H1 (cell line): Measurements from ENCODE around the gene CLDN9. TPM values are rescaled to one million over a fixed set of nuclear protein-coding genes. Genes with fewer than 3 reads are reported as not detected.

ENCODE experiments used
- CTCF ChIA-PET: fragments of 300-600 bp; sonication (Branson Sonifier 250); formaldehyde crosslinking; loops from one replicate; lab custom pipeline; 2021; ENCODE audit not compliant: partially characterized antibody; lab: Charles Lee
- POLR2A ChIA-PET: fragments of 300-600 bp; sonication (Branson Sonifier 250); formaldehyde crosslinking; loops from one replicate; lab custom pipeline; 2021; ENCODE audit warnings: inconsistent platforms; ENCODE audit not compliant: partially characterized antibody; lab: Charles Lee
- DNase-seq, 2 experiments: peaks; one replicate each; pipeline versions ENCODE4 v3.0.0 to v3.0.0-alpha.2; 2010 to 2022; ENCODE audit warnings: low spot score in 2 of 2, low read depth in 1 of 2, mixed read lengths in 1 of 2
- FAIRE-seq: peaks from 2 replicates; lab custom pipeline; 2011; peaks lifted over from hg19 to GRCh38; lab: Jason Lieb, UNC
- H2AFZ ChIP-seq: 2 replicates; pipeline ENCODE4 v1.8.1; 2012; ENCODE audit warnings: low read length, inconsistent platforms
- H2AK5ac ChIP-seq: 2 replicates; pipeline ENCODE4 v1.6.1; 2013; ENCODE audit warnings: low read depth, low read length
- H2BK120ac ChIP-seq: replicated peaks from 2 replicates; pipeline ENCODE3; 2013; ENCODE audit warnings: low read depth, low read length, inconsistent platforms
- H2BK12ac ChIP-seq: 2 replicates; pipeline ENCODE4 v1.6.1; 2013; ENCODE audit warnings: low read depth, low read length
- H2BK15ac ChIP-seq: 2 replicates; pipeline ENCODE4 v1.6.1; 2013; ENCODE audit warnings: low read length
- H2BK20ac ChIP-seq: 2 replicates; pipeline ENCODE4 v1.6.1; 2013; ENCODE audit warnings: low read length
- H2BK5ac ChIP-seq: 2 replicates; pipeline ENCODE4 v1.6.1; 2013; ENCODE audit warnings: low read depth, low read length
- H3K14ac ChIP-seq: 2 replicates; pipeline ENCODE4 v1.6.1; 2013; ENCODE audit warnings: inconsistent platforms; ENCODE audit not compliant: insufficient read length
- H3K18ac ChIP-seq: 2 replicates; pipeline ENCODE4 v1.6.1; 2013; ENCODE audit warnings: low read length; ENCODE audit errors: extremely low read depth
- H3K23ac ChIP-seq: 2 replicates; pipeline ENCODE4 v1.6.1; 2013; ENCODE audit warnings: inconsistent platforms; ENCODE audit not compliant: insufficient read length
- H3K23me2 ChIP-seq: 2 replicates; pipeline ENCODE4 v1.6.1; 2013; ENCODE audit warnings: low read depth, low read length
- H3K27ac ChIP-seq: 2 replicates; pipeline ENCODE4 v1.6.1; 2011; ENCODE audit warnings: low read depth, low read length, inconsistent platforms
- H3K27me3 ChIP-seq, 4 experiments: replicated peaks in 1 of 4; 1 replicate in 1 of 4; 2 replicates in 3 of 4; pipeline versions ENCODE4 v1.6.1 to v1.8.1; 2011 to 2013; ENCODE audit warnings: low read length in 3 of 4, mild to moderate bottlenecking in 3 of 4, inconsistent platforms in 2 of 4, mixed read lengths in 2 of 4, moderate library complexity in 1 of 4; ENCODE audit not compliant: control insufficient read depth in 3 of 4, insufficient read depth in 3 of 4; ENCODE audit errors: extremely low read depth in 1 of 4
- H3K36me3 ChIP-seq, 4 experiments: 2 replicates each; pipeline versions ENCODE4 v1.6.1 to v1.8.1; 2011 to 2013; ENCODE audit warnings: mild to moderate bottlenecking in 4 of 4, low read length in 3 of 4, moderate library complexity in 2 of 4, control low read depth in 1 of 4, inconsistent platforms in 1 of 4; ENCODE audit not compliant: insufficient read depth in 4 of 4, control insufficient read depth in 2 of 4
- H3K4ac ChIP-seq: replicated peaks from 2 replicates; pipeline ENCODE3; 2013; ENCODE audit warnings: low read length, low read depth, mixed read lengths, inconsistent platforms; ENCODE audit not compliant: insufficient read length
- H3K4me1 ChIP-seq, 4 experiments: replicated peaks in 1 of 4; 1 replicate in 1 of 4; 2 replicates in 3 of 4; pipeline versions ENCODE4 v1.6.1 to v1.8.1; 2011 to 2013; ENCODE audit warnings: low read length in 3 of 4, inconsistent platforms in 2 of 4, mixed read lengths in 1 of 4; ENCODE audit not compliant: insufficient read depth in 4 of 4, control insufficient read depth in 3 of 4
- H3K4me2 ChIP-seq, 2 experiments: 2 replicates each; pipeline versions ENCODE4 v1.6.1 to v1.8.1; 2011 to 2013; ENCODE audit warnings: low read depth in 2 of 2, low read length in 2 of 2, control low read depth in 1 of 2, inconsistent platforms in 1 of 2, mild to moderate bottlenecking in 1 of 2; ENCODE audit not compliant: insufficient read depth in 1 of 2
- H3K4me3 ChIP-seq, 4 experiments: fragments of 200-600, 300-600 bp in 1 of 4; sonication (generic), shearing (Covaris generic), sonication (Bioruptor Twin) in 1 of 4; 2 replicates each; pipeline versions ENCODE4 v1.5.1 to v1.8.1; 2011 to 2016; ENCODE audit warnings: low read length in 4 of 4, low read depth in 3 of 4, control low read depth in 2 of 4, inconsistent platforms in 2 of 4, mild to moderate bottlenecking in 2 of 4, mixed read lengths in 1 of 4, moderate library complexity in 1 of 4; ENCODE audit not compliant: insufficient read depth in 2 of 4; ENCODE audit errors: extremely low read depth in 1 of 4
- H3K56ac ChIP-seq: replicated peaks from 2 replicates; pipeline ENCODE3; 2013; ENCODE audit warnings: low read depth, mild to moderate bottlenecking, mixed read lengths, low read length, inconsistent platforms; ENCODE audit not compliant: insufficient read length
- H3K79me1 ChIP-seq: 2 replicates; pipeline ENCODE4 v1.6.1; 2013; ENCODE audit warnings: low read depth, low read length, control low read depth
- H3K79me2 ChIP-seq, 2 experiments: 2 replicates each; pipeline versions ENCODE4 v1.6.1 to v1.8.1; 2012 to 2013; ENCODE audit warnings: low read length in 2 of 2, mild to moderate bottlenecking in 2 of 2, inconsistent platforms in 1 of 2; ENCODE audit not compliant: insufficient read depth in 2 of 2, control insufficient read depth in 1 of 2
- H3K9ac ChIP-seq, 4 experiments: replicated peaks in 1 of 4; 1 replicate in 1 of 4; 2 replicates in 3 of 4; pipeline versions ENCODE4 v1.6.1 to v1.8.1; 2011 to 2013; ENCODE audit warnings: low read depth in 3 of 4, low read length in 3 of 4, control low read depth in 2 of 4, mild to moderate bottlenecking in 2 of 4, moderate library complexity in 2 of 4, inconsistent platforms in 1 of 4; ENCODE audit errors: extremely low read depth in 1 of 4
- H3K9me3 ChIP-seq, 2 experiments: 2 replicates each; pipeline versions ENCODE4 v1.6.1 to v1.8.1; 2012 to 2013; ENCODE audit warnings: mild to moderate bottlenecking in 2 of 2, moderate library complexity in 2 of 2, control low read depth in 1 of 2, inconsistent platforms in 1 of 2, low read depth in 1 of 2, low read length in 1 of 2, mixed read lengths in 1 of 2; ENCODE audit not compliant: insufficient read depth in 2 of 2
- H4K20me1 ChIP-seq, 2 experiments: replicated peaks in 1 of 2; 2 replicates each; pipeline versions ENCODE3 to v1.8.1; 2011 to 2013; ENCODE audit warnings: inconsistent platforms in 2 of 2, low read length in 2 of 2, mild to moderate bottlenecking in 1 of 2; ENCODE audit not compliant: insufficient read depth in 2 of 2, control insufficient read depth in 1 of 2
- H4K5ac ChIP-seq: 2 replicates; pipeline ENCODE4 v1.6.1; 2013; ENCODE audit warnings: low read length, low read depth, mixed read lengths, inconsistent platforms; ENCODE audit not compliant: insufficient read length
- H4K8ac ChIP-seq: 2 replicates; pipeline ENCODE4 v1.8.0; 2013; ENCODE audit warnings: mild to moderate bottlenecking, moderate library complexity, low read length, inconsistent platforms; ENCODE audit not compliant: insufficient read depth; ENCODE audit errors: extremely low read depth
- H4K91ac ChIP-seq: replicated peaks from 2 replicates; pipeline ENCODE3; 2013; ENCODE audit warnings: low read length, mixed read lengths, inconsistent platforms; ENCODE audit not compliant: insufficient read length
- CEBPB ChIP-seq: IDR thresholded peaks from 2 replicates; pipeline ENCODE4 v1.6.1; 2012; ENCODE audit warnings: low read depth, low read length
- CHD1 ChIP-seq: IDR thresholded peaks from 2 replicates; pipeline ENCODE4 v1.6.1; 2012; ENCODE audit warnings: low read depth, low read length, improper control_type of control experiment
- CHD2 ChIP-seq: IDR thresholded peaks from 2 replicates; pipeline ENCODE4 v1.6.1; 2012; ENCODE audit warnings: low read length, improper control_type of control experiment
- CREB1 ChIP-seq: IDR thresholded peaks from 2 replicates; pipeline ENCODE4 v1.6.1; 2012; ENCODE audit warnings: inconsistent platforms
- EZH2 ChIP-seq: fragments of 200-600 bp; sonication (generic); IDR thresholded peaks from 2 replicates; pipeline ENCODE4 v1.7.1; 2012; ENCODE audit warnings: low read depth, mild to moderate bottlenecking, moderate library complexity, low read length, inconsistent platforms; ENCODE audit not compliant: severe bottlenecking
- GABPA ChIP-seq: IDR thresholded peaks from 2 replicates; pipeline ENCODE4 v1.6.1; 2011; ENCODE audit warnings: mild to moderate bottlenecking, low read length, moderate library complexity, borderline replicate concordance; ENCODE audit not compliant: insufficient read depth
- JUN ChIP-seq: IDR thresholded peaks from 2 replicates; pipeline ENCODE4 v1.6.1; 2011; ENCODE audit warnings: low read depth, mild to moderate bottlenecking, improper control_type of control experiment, low read length
- JUND ChIP-seq: IDR thresholded peaks from 2 replicates; pipeline ENCODE4 v1.6.1; 2011; ENCODE audit warnings: mild to moderate bottlenecking, improper control_type of control experiment, low read length
- KDM4A ChIP-seq: IDR thresholded peaks from one replicate; pipeline ENCODE4 v1.7.1; 2012; ENCODE audit warnings: low read depth, mild to moderate bottlenecking, moderate library complexity, low read length, inconsistent platforms; ENCODE audit not compliant: severe bottlenecking
- MAFK ChIP-seq: IDR thresholded peaks from 2 replicates; pipeline ENCODE4 v1.6.1; 2012; ENCODE audit warnings: low read depth, mild to moderate bottlenecking, improper control_type of control experiment, low read length
- NANOG ChIP-seq: IDR thresholded peaks from 2 replicates; pipeline ENCODE4 v1.6.1; 2011; ENCODE audit warnings: low read length, low read depth, mild to moderate bottlenecking, inconsistent platforms; ENCODE audit not compliant: insufficient read depth, poor library complexity, severe bottlenecking
- POU5F1 ChIP-seq: IDR thresholded peaks from 2 replicates; pipeline ENCODE4 v1.6.1; 2011; ENCODE audit warnings: low read depth, mild to moderate bottlenecking, low read length, moderate library complexity
- SIN3A ChIP-seq, 2 experiments: IDR thresholded peaks in 1 of 2; conservative IDR thresholded peaks in 1 of 2; 2 replicates each; pipeline ENCODE4 v1.6.1; 2011 to 2012; ENCODE audit warnings: low read length in 2 of 2, improper control_type of control experiment in 1 of 2, low read depth in 1 of 2, mild to moderate bottlenecking in 1 of 2
- TBP ChIP-seq: IDR thresholded peaks from 2 replicates; pipeline ENCODE4 v1.6.1; 2011; ENCODE audit warnings: low read depth, low read length, improper control_type of control experiment
- WGBS, 2 experiments: shearing (Covaris generic) in 1 of 2; methylation state at CpG; one replicate each; pipeline versions ENCODE4 v1.1.6 to v1.1.7; 2013 to 2015; ENCODE audit warnings: low lambda C conversion rate in 2 of 2, mixed read lengths in 2 of 2, inconsistent platforms in 1 of 2, low coverage in 1 of 2, missing lambda C conversion rate in 1 of 2; ENCODE audit not compliant: insufficient replicate concordance in 2 of 2, insufficient coverage in 1 of 2, insufficient read length in 1 of 2; ENCODE audit errors: extremely low coverage in 1 of 2, missing lambda C conversion rate in 1 of 2; 5-methylcytosine and 5-hydroxymethylcytosine counted together
- polyA plus RNA-seq, 7 experiments: library from polyadenylated mRNA; depleted of rRNA in 3 of 7; stranded (reverse) in 5 of 7; unstranded in 2 of 7; fragments of >200 nt in 5 of 7; fragments of 200-250 nt in 2 of 7; gene quantifications; 1 replicate in 5 of 7; 2 replicates in 1 of 7; 4 replicates in 1 of 7; pipeline versions ENCODE4 v1.2.1 to v1.2.3, GENCODE V29; 2011 to 2013; ENCODE audit warnings: missing spikeins in 2 of 7, mixed read lengths in 2 of 7
- total RNA-seq: library from RNA; stranded (reverse); fragmentation: NEBNext Ultra II Directional; extraction: Animal tissue kit (Norgen Biotek cat#: 25700); gene quantifications from 2 replicates; pipeline ENCODE4 v1.2.1, GENCODE V29; 2021

The CLDN9 gene
- total and polyA plus RNA-seq, 2 of the 8 experiments (the other 6 are each of a cell fraction or from before 2014, with no cell fraction given) = 0.60 to 0.89 TPM

DNA sequence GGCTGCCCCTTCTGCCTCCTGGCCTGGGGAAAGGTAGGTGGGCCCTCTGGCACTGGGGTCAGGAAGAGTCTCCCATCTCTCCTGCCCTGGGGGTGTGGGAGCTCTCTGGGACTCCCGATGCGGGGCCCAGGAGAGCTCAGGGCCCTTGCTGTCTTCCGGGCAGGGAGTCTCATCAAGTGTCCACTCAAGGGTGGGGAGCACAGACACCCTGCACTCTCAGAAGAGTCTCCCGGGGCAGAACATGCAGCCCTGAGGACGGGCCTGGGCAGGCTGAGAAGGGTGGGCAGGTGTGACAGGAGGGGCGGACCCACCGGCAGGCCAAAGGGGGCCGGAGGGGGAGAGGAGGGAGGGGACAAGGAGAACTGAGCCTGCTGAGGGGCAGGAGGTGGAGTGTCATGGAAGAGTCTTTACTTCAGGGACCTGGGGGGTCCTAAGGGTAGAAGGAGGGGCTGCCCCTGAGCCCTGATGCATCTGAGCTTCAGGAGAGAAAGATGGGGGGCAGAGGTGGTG, 24.1 kb upstream of the CLDN9 start:
- Histone ChIP-seq H2BK120ac (no peak overlapping the region), H3K23me2 (no peaks in the 10 kb centered on the region; the same call in 1 of the 2 replicates), H3K79me1 (no peaks in the 10 kb centered on the region), H4K91ac (peak overlapping the region; percentile 65), H3K4me3 (no peak overlapping the region), H3K27ac (no peak overlapping the region), H3K4me2 (no peak overlapping the region), H3K79me2 (no peaks in the 10 kb centered on the region), H3K4ac (no peak overlapping the region), H4K8ac (no peak overlapping the region), H3K14ac (no peak overlapping the region), H3K4me1 (peaks cover 0 to 28% (median 20%) of the 10 kb centered on the region in 4 experiments; a peak in 6 of 7 replicates), H4K5ac (no peak overlapping the region), H3K9ac (no peak overlapping the region), H2BK20ac (peak overlapping the region; percentile 32; the same call in 1 of the 2 replicates), H2BK5ac (no peak overlapping the region), H3K23ac (no peak overlapping the region), H2BK12ac (0 out of 2 replicates have a peak overlapping the region, but pooled peaks have one; percentile 50), H3K56ac (no peak overlapping the region), H3K18ac (no peak overlapping the region; the same call in 1 of the 2 replicates), H3K36me3 (no peaks in the 10 kb centered on the region), H4K20me1 (no peaks in the 10 kb centered on the region), H3K27me3 (no peaks in the 10 kb centered on the region; a peak in 1 of 7 replicates), H2AK5ac (peak overlapping the region; percentile 75; the same call in 1 of the 2 replicates), H3K9me3 (no peaks in the 10 kb centered on the region), H2AFZ (no peak overlapping the region), H2BK15ac (no peak overlapping the region)
- CTCF ChIA-PET = interaction anchor here (0.7 to 5.2 kb wide), 5 partner anchors 13 to 40 kb away, joined by 3 to 24 read pairs (median 3); partner anchors contain the start of gene CLDN6
- DNase-seq = no peak
- no peak for FAIRE-seq
- POLR2A ChIA-PET = interaction anchor here (0.6 to 15.2 kb wide), 10 partner anchors 9 to 146 kb away, joined by 3 to 200 read pairs (median 4); partner anchors contain the start of genes CLDN6, HCFC1R1, PAQR4 and THOC6
- 97% methylated on average over 4 of the region's 8 CpGs; no CpG with 5 or more reads in 1 of the 2 experiments for WGBS, 2 experiments
- no peak for TF ChIP-seq CHD2
- TF ChIP-seq CHD1 = no peak
- no peak for TF ChIP-seq KDM4A
- no peak for TF ChIP-seq CEBPB
- TF ChIP-seq POU5F1 = no peak
- TF ChIP-seq CREB1 = no peak
- TF ChIP-seq SIN3A (conservative IDR thresholded peaks at IDR 0.05 in 1 of 2, IDR thresholded peaks at IDR 0.05 in 1 of 2; ENCODE audit: low read depth in 1 of 2, low read length in 2 of 2) = no peak
- no peak for TF ChIP-seq GABPA
- no peak for TF ChIP-seq EZH2
- no peak for TF ChIP-seq JUND
- no peak for TF ChIP-seq JUN
- no peak for TF ChIP-seq TBP
- no peak for TF ChIP-seq MAFK
- TF ChIP-seq NANOG = no peak
